CD4-positive, alpha-beta T cell (primary cell): ENCODE measurements around the gene LPCAT4. TPM values are rescaled to one million over a fixed set of nuclear protein-coding genes. Genes with fewer than 3 reads are reported as not detected.

Experiments
- ATAC-seq: fragments of 200-7000 bp; cut with Tn5 transposase; one replicate; pipeline ENCODE4 v1.10.0; 2022; ENCODE audit warnings: mild to moderate bottlenecking; ENCODE audit not compliant: poor library complexity
- CTCF ChIA-PET: fragments of 350-600 bp; sonication (Branson Sonifier 250); formaldehyde crosslinking; loops from one replicate; lab custom pipeline; 2021; ENCODE audit warnings: antibody characterized with exemption, inconsistent platforms; lab: Charles Lee
- POLR2A ChIA-PET: fragments of 350-600 bp; sonication (Branson Sonifier 250); formaldehyde crosslinking; loops from one replicate; lab custom pipeline; 2021; ENCODE audit warnings: antibody characterized with exemption, inconsistent platforms; lab: Charles Lee
- DNase-seq, 14 experiments: peaks; one replicate each; pipeline ENCODE4 v3.0.0-alpha.2; 2013 to 2020; ENCODE audit warnings: mixed read lengths in 2 of 14
- H3K27ac ChIP-seq, 2 donors: one replicate each; pipeline versions ENCODE4 v1.5.1 to v1.7.0; 2013; ENCODE audit warnings: low read length in 2 of 2, low read depth in 1 of 2, mild to moderate bottlenecking in 1 of 2
- H3K27me3 ChIP-seq, 2 experiments: 1 replicate in 1 of 2; 2 replicates in 1 of 2; pipeline versions ENCODE4 v1.6.1 to v1.7.0; 2013; ENCODE audit warnings: low read length in 2 of 2, control low read depth in 1 of 2, mild to moderate bottlenecking in 1 of 2, moderate library complexity in 1 of 2; ENCODE audit not compliant: insufficient read depth in 2 of 2, control insufficient read depth in 1 of 2
- H3K36me3 ChIP-seq: one replicate; pipeline ENCODE4 v1.6.1; 2013; ENCODE audit warnings: low read length, control low read depth; ENCODE audit not compliant: insufficient read depth
- H3K4me1 ChIP-seq: one replicate; pipeline ENCODE4 v1.6.1; 2013; ENCODE audit warnings: low read length, control low read depth; ENCODE audit not compliant: insufficient read depth
- H3K4me3 ChIP-seq: one replicate; pipeline ENCODE4 v1.5.1; 2013; ENCODE audit warnings: mild to moderate bottlenecking, low read length, moderate library complexity
- H3K9me3 ChIP-seq, 2 experiments: 1 replicate in 1 of 2; 2 replicates in 1 of 2; pipeline versions ENCODE4 v1.6.1 to v1.7.0; 2013; ENCODE audit warnings: low read length in 2 of 2, mild to moderate bottlenecking in 2 of 2, control low read depth in 1 of 2, moderate library complexity in 1 of 2; ENCODE audit not compliant: control insufficient read depth in 1 of 2, insufficient read depth in 1 of 2
- H3K27ac Mint-ChIP-seq: one replicate; pipeline ENCODE4 v1.8.0; 2020; ENCODE audit warnings: mixed read lengths
- H3K27me3 Mint-ChIP-seq: one replicate; pipeline ENCODE4 v1.8.0; 2021; ENCODE audit warnings: mixed read lengths
- H3K36me3 Mint-ChIP-seq: one replicate; pipeline ENCODE4 v1.8.0; 2021; ENCODE audit warnings: low read depth, mixed read lengths
- H3K4me1 Mint-ChIP-seq: one replicate; pipeline ENCODE4 v1.8.0; 2021; ENCODE audit warnings: low read depth, mixed read lengths
- H3K4me3 Mint-ChIP-seq: one replicate; pipeline ENCODE4 v1.8.0; 2020; ENCODE audit warnings: mild to moderate bottlenecking, mixed read lengths
- H3K9me3 Mint-ChIP-seq: one replicate; pipeline ENCODE4 v1.8.0; 2020; ENCODE audit warnings: mixed read lengths
- CTCF ChIP-seq: fragments of 200-600 bp; IDR thresholded peaks from one replicate; pipeline ENCODE4 v1.8.0; 2022; ENCODE audit warnings: antibody characterized with exemption, mild to moderate bottlenecking
- intact Hi-C, 2 experiments: fragments of 100-400 bp; cut with DNase I in 1 of 2; cut with micrococcal nuclease in 1 of 2; formaldehyde crosslinking; loops; one replicate each; pipeline versions ENCODE4 v1.15.1 to v1.9.0; 2023 to 2025; cut with DNase I, micrococcal nuclease
- total RNA-seq, 174 experiments: library from RNA in 2 of 174; stranded (reverse) in 2 of 174; gene quantifications; one replicate each; pipeline ENCODE4 v1.2.3 and lab custom pipeline; 2021 to 2026

The LPCAT4 gene
- total RNA-seq, 2 experiments from 2014 or later = 41.0 to 45.2 TPM

GRCh38 chr15:34359416-34359815 lies 7.6 kb downstream of the LPCAT4 start:
- H3K9me3 Mint-ChIP-seq = no peaks in the 10 kb centered on the region
- POLR2A ChIA-PET = no interaction called here
- no peaks in the 10 kb centered on the region for H3K27me3 Mint-ChIP-seq
- no peak overlapping the region for H3K27ac ChIP-seq
- H3K36me3 Mint-ChIP-seq = peaks cover 88% of the 10 kb centered on the region
- H3K4me3 Mint-ChIP-seq = no peak overlapping the region
- peaks cover 84% of the 10 kb centered on the region for H3K36me3 ChIP-seq
- no peak overlapping the region for H3K4me3 ChIP-seq
- no peak for ATAC-seq
- no peaks in the 10 kb centered on the region for H3K27me3 ChIP-seq
- intact Hi-C loops = no loop called here
- H3K9me3 ChIP-seq = no peaks in the 10 kb centered on the region
- H3K4me1 Mint-ChIP-seq = peaks cover 11% of the 10 kb centered on the region
- H3K27ac Mint-ChIP-seq = no peak overlapping the region
- H3K4me1 ChIP-seq = peaks cover 5% of the 10 kb centered on the region
- no peak for TF ChIP-seq CTCF
- CTCF ChIA-PET = no interaction called here
- no peak for DNase-seq

- Mint-ChIP-seq H3K27ac (no peak overlapping the region), H3K9me3 (no peaks in the 10 kb centered on the region), H3K36me3 (peaks cover 90% of the 10 kb centered on the region), H3K4me1 (peaks cover 11% of the 10 kb centered on the region), H3K27me3 (no peaks in the 10 kb centered on the region), H3K4me3 (no peak overlapping the region)
- TF ChIP-seq CTCF = no peak
- H3K27ac ChIP-seq = no peak overlapping the region
- no peaks in the 10 kb centered on the region for H3K9me3 ChIP-seq
- intact Hi-C loops = no loop called here
- H3K36me3 ChIP-seq = peaks cover 81% of the 10 kb centered on the region
- no peaks in the 10 kb centered on the region for H3K27me3 ChIP-seq
- ChIA-PET CTCF (interaction anchor here (1.7 kb wide), 1 partner anchor 9 kb away, joined by 12 read pairs; the partner anchor contains the start of gene LPCAT4), POLR2A (interaction anchor here (1.6 kb wide), 1 partner anchor 22 kb away, joined by 8 read pairs; the partner anchor contains the start of gene SLC12A6)
- H3K4me3 ChIP-seq = no peak overlapping the region
- no peak for ATAC-seq
- no peak for DNase-seq
- peaks cover under 1% of the 10 kb centered on the region for H3K4me1 ChIP-seq
Observed at GRCh38 chr15:34358948-34359347, 8.0 kb downstream of the LPCAT4 start.

- H3K36me3 Mint-ChIP-seq = peaks cover 84% of the 10 kb centered on the region
- no peak for TF ChIP-seq CTCF
- no peak overlapping the region for H3K27ac Mint-ChIP-seq
- H3K4me3 Mint-ChIP-seq = no peak overlapping the region
- peaks cover 76% of the 10 kb centered on the region for H3K36me3 ChIP-seq
- H3K9me3 Mint-ChIP-seq = no peaks in the 10 kb centered on the region
- no peak overlapping the region for H3K27ac ChIP-seq
- CTCF ChIA-PET = interaction anchor here (0.6 to 1.7 kb wide), 3 partner anchors 9 to 130 kb away, joined by 3 to 12 read pairs (median 4); partner anchors contain the start of gene LPCAT4
- H3K27me3 ChIP-seq = no peaks in the 10 kb centered on the region
- H3K27me3 Mint-ChIP-seq = no peaks in the 10 kb centered on the region
- ATAC-seq (no peak), DNase-seq (no peak)
- no peaks in the 10 kb centered on the region for H3K4me1 ChIP-seq
- peaks cover 11% of the 10 kb centered on the region for H3K4me1 Mint-ChIP-seq
- POLR2A ChIA-PET = interaction anchor here (1.6 kb wide), 1 partner anchor 21 kb away, joined by 8 read pairs; the partner anchor contains the start of gene SLC12A6
- H3K4me3 ChIP-seq = no peak overlapping the region
- intact Hi-C loops = no loop called here
- no peaks in the 10 kb centered on the region for H3K9me3 ChIP-seq
Observed at GRCh38 chr15:34358367-34358766, 8.6 kb downstream of the LPCAT4 start.
